Endothelial cell of umbilical vein (primary cell): ENCODE results near the gene MAPK8.

Experiments used
- CTCF ChIP-seq, 2 donors: IDR thresholded peaks; 1 replicate in 1 of 2; 2 replicates in 1 of 2; pipeline ENCODE4 v1.5.1; 2011; ENCODE audit warnings: low read length in 2 of 2, mild to moderate bottlenecking in 2 of 2, moderate library complexity in 2 of 2, control low read depth in 1 of 2, inconsistent platforms in 1 of 2, low read depth in 1 of 2; ENCODE audit not compliant: insufficient read depth in 1 of 2; ENCODE audit errors: extremely low read depth in 1 of 2
- MYC ChIP-seq: IDR thresholded peaks from one replicate; pipeline ENCODE4 v1.6.1; 2011; ENCODE audit warnings: mild to moderate bottlenecking, low read depth, low read length
- POLR2A ChIP-seq: IDR thresholded peaks from 2 replicates; pipeline ENCODE4 v1.6.1; 2012; ENCODE audit warnings: low read depth, mild to moderate bottlenecking, control low read depth, low read length
- POLR2AphosphoS5 ChIP-seq: IDR thresholded peaks from 2 replicates; pipeline ENCODE4 v1.6.1; 2012; ENCODE audit warnings: low read depth, mild to moderate bottlenecking, control low read depth, low read length, moderate library complexity; ENCODE audit not compliant: insufficient read depth
- TF ChIP-seq, protein P1 (sequence below): IDR thresholded peaks from 2 replicates; pipeline ENCODE4 v1.6.1; 2011; ENCODE audit not compliant: insufficient read depth, insufficient read length

DNA sequence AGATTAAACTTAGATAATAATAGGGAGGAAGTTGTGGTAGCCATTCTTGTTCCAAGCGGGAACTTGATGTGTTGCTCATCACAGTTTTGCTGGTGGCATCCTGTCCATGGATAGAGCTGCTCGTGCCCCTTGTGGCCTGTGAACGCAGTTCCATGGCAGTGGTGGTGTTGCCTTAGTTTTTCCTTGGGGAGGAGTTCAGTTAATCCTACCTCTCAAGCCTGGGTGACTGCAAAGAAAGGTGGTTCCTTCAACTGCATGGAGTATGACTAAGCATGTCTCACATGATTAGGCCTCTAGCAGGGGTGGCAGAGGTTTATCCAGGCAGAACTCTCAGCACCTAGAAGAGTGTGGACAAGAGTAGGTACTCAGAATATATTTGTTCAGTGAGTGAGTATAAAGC is 99.7 kb downstream of the MAPK8 start:
- TF ChIP-seq MYC (no peak), CTCF (IDR thresholded peaks at IDR 0.05; ENCODE audit: extremely low read depth in 1 of 2, insufficient read depth in 1 of 2, low read depth in 1 of 2, low read length in 2 of 2) (no peak), POLR2AphosphoS5 (no peak), POLR2A (no peak)
- TF ChIP-seq, protein P1, sequence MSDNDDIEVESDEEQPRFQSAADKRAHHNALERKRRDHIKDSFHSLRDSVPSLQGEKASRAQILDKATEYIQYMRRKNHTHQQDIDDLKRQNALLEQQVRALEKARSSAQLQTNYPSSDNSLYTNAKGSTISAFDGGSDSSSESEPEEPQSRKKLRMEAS = no peak
